ENCODE measurements around the gene TLCD1.
"Not testable (repeated sequence)": the region's sequence is repeated elsewhere in the genome, so short reads cannot be mapped to it uniquely, and the experiment has no call there.

Gene TLCD1

GRCh38 chr17:28726627-28727491, 826 bp upstream of the TLCD1 start:
- peak; percentile 83 for DNase-seq

- DNase-seq = peak; percentile 48
Measured at GRCh38 chr17:28725660-28726225, 290 bp downstream of the TLCD1 start.

- no peak for DNase-seq
Measured at GRCh38 chr17:28725166-28725659, 820 bp downstream of the TLCD1 start.

GRCh38 chr17:28724500-28725165, 1.4 kb downstream of the TLCD1 start:
- DNase-seq = no peak

- not testable (repeated sequence) for DNase-seq
Measured at GRCh38 chr17:28723836-28724499, 2.1 kb downstream of the TLCD1 start.

- no peak for DNase-seq
Measured at GRCh38 chr17:28723159-28723835, 2.7 kb downstream of the TLCD1 start.

- DNase-seq = no peak
Measured at GRCh38 chr17:28722417-28723158, 3.4 kb downstream of the TLCD1 start.

GRCh38 chr17:28720997-28721329, 5.1 kb downstream of the TLCD1 start:
- DNase-seq = not testable (repeated sequence)

- peak; percentile 23 for DNase-seq
Measured at GRCh38 chr17:28720247-28720996, 5.6 kb downstream of the TLCD1 start.

- DNase-seq = no peak
Measured at GRCh38 chr17:28719021-28719433, 7.0 kb downstream of the TLCD1 start.

- DNase-seq = no peak
Measured at GRCh38 chr17:28718333-28719020, 7.6 kb downstream of the TLCD1 start.

GRCh38 chr17:28717578-28718332, 8.3 kb downstream of the TLCD1 start, which contains the start of gene RAB34:
TSS of gene RAB34 (minus strand) at chr17:28717868. CDS start at chr17:28717266, 602 bp downstream.
- DNase-seq = no peak

GRCh38 chr17:28716740-28717577, 9.1 kb downstream of the TLCD1 start:
- DNase-seq = no peak

- no peak for DNase-seq
Measured at GRCh38 chr17:28715217-28715616, 10.8 kb downstream of the TLCD1 start.

GRCh38 chr17:28714281-28714680, 11.8 kb downstream of the TLCD1 start:
- no peak for DNase-seq

GRCh38 chr17:28712705-28713415, 13.2 kb downstream of the TLCD1 start:
- DNase-seq = no peak

- DNase-seq = no peak
Measured at GRCh38 chr17:28712032-28712704, 13.9 kb downstream of the TLCD1 start.

- no peak for DNase-seq
Measured at GRCh38 chr17:28711723-28712031, 14.4 kb downstream of the TLCD1 start, which contains the start of gene PROCA1. TSS of gene PROCA1 (minus strand) at chr17:28711888. CDS start at chr17:28711660, 228 bp downstream.
